ENCODE measurements around the gene HUS1B. TPM values are rescaled to one million over a fixed set of nuclear protein-coding genes. Genes with fewer than 3 reads are reported as not detected.

The HUS1B gene
- total RNA-seq, 4 donors from 2014 or later, result 0.83 to 1.7 (median 1.2) TPM; not detected in 1

- WGBS, result 91% methylated on average over 11 of the region's 11 CpGs
- DNase-seq (ENCODE audit: extremely low spot score), result no peak
- no peak overlapping the region for H3K4me3 ChIP-seq
- peaks cover 0 to 12% (median 4%) of the 10 kb centered on the region in 4 donors for H3K4me1 ChIP-seq
- H3K27ac ChIP-seq (replicated peaks in 1 of 4), result no peak overlapping the region
- intact Hi-C loops (cut with DNase I), result no loop called here
- H3K36me3 ChIP-seq, result peaks cover 0 to 58% (median 20%) of the 10 kb centered on the region in 4 donors
- H3K9me3 ChIP-seq, result no peaks in the 10 kb centered on the region
- no peak for TF ChIP-seq EP300 (IDR thresholded peaks at IDR 0.05)
- no peak for TF ChIP-seq POLR2A (IDR thresholded peaks at IDR 0.05; ENCODE audit: low read depth)
- TF ChIP-seq POLR2AphosphoS5 (IDR thresholded peaks at IDR 0.05), result no peak
- no peaks in the 10 kb centered on the region for H3K27me3 ChIP-seq
Measured at GRCh38 chr6:617456-618100, 39.3 kb downstream of the HUS1B start.

- Histone ChIP-seq H3K4me3 (no peak overlapping the region), H3K36me3 (peaks cover 9 to 47% (median 25%) of the 10 kb centered on the region in 4 donors), H3K9me3 (no peaks in the 10 kb centered on the region), H3K4me1 (no peaks in the 10 kb centered on the region), H3K27ac (replicated peaks in 1 of 4) (no peak overlapping the region), H3K27me3 (no peaks in the 10 kb centered on the region)
- no peak for DNase-seq (ENCODE audit: extremely low spot score)
- intact Hi-C loops (cut with DNase I), result no loop called here
- WGBS, result 87% methylated on average over 7 of the region's 7 CpGs
- no peak for TF ChIP-seq CTCF (IDR thresholded peaks at IDR 0.05)
- no peak for TF ChIP-seq EP300 (IDR thresholded peaks at IDR 0.05)
- no peak for TF ChIP-seq POLR2A (IDR thresholded peaks at IDR 0.05; ENCODE audit: low read depth)
- no peak for TF ChIP-seq POLR2AphosphoS5 (IDR thresholded peaks at IDR 0.05)
Measured at GRCh38 chr6:613981-614380, 42.9 kb downstream of the HUS1B start.

- Histone ChIP-seq H3K4me1 (no peaks in the 10 kb centered on the region), H3K27ac (replicated peaks in 1 of 4) (no peak overlapping the region), H3K27me3 (no peaks in the 10 kb centered on the region), H3K9me3 (no peaks in the 10 kb centered on the region), H3K4me3 (no peak overlapping the region), H3K36me3 (peaks cover 12 to 52% (median 21%) of the 10 kb centered on the region in 4 donors)
- 72% methylated on average over 4 of the region's 4 CpGs for WGBS
- intact Hi-C loops (cut with DNase I), result no loop called here
- no peak for TF ChIP-seq POLR2A (IDR thresholded peaks at IDR 0.05; ENCODE audit: low read depth)
- no peak for TF ChIP-seq CTCF (IDR thresholded peaks at IDR 0.05)
- no peak for TF ChIP-seq EP300 (IDR thresholded peaks at IDR 0.05)
- TF ChIP-seq POLR2AphosphoS5 (IDR thresholded peaks at IDR 0.05), result no peak
- no peak for DNase-seq (ENCODE audit: extremely low spot score)
Measured at GRCh38 chr6:611928-612327, 45.0 kb downstream of the HUS1B start.

GRCh38 chr6:610882-611281 lies 46.0 kb downstream of the HUS1B start:
- intact Hi-C loops (cut with DNase I), result no loop called here
- DNase-seq (ENCODE audit: extremely low spot score), result no peak
- 51% methylated on average over 2 of the region's 2 CpGs for WGBS
- Histone ChIP-seq H3K4me1 (no peaks in the 10 kb centered on the region), H3K9me3 (no peaks in the 10 kb centered on the region), H3K27ac (replicated peaks in 1 of 4) (no peak overlapping the region), H3K4me3 (no peak overlapping the region), H3K27me3 (no peaks in the 10 kb centered on the region), H3K36me3 (peaks cover 12 to 51% (median 24%) of the 10 kb centered on the region in 4 donors)
- TF ChIP-seq POLR2AphosphoS5 (IDR thresholded peaks at IDR 0.05), result no peak
- TF ChIP-seq CTCF (IDR thresholded peaks at IDR 0.05), result no peak
- TF ChIP-seq POLR2A (IDR thresholded peaks at IDR 0.05; ENCODE audit: low read depth), result no peak
- no peak for TF ChIP-seq EP300 (IDR thresholded peaks at IDR 0.05)

- 97% methylated on average over 4 of the region's 4 CpGs for WGBS
- Histone ChIP-seq H3K9me3 (no peaks in the 10 kb centered on the region), H3K27me3 (no peaks in the 10 kb centered on the region), H3K4me3 (no peak overlapping the region), H3K27ac (replicated peaks in 1 of 4) (no peak overlapping the region), H3K36me3 (peaks cover 12 to 42% (median 19%) of the 10 kb centered on the region in 4 donors), H3K4me1 (no peaks in the 10 kb centered on the region)
- DNase-seq (ENCODE audit: extremely low spot score), result no peak
- TF ChIP-seq POLR2AphosphoS5 (IDR thresholded peaks at IDR 0.05) (no peak), CTCF (IDR thresholded peaks at IDR 0.05) (no peak), POLR2A (IDR thresholded peaks at IDR 0.05; ENCODE audit: low read depth) (no peak), EP300 (IDR thresholded peaks at IDR 0.05) (no peak)
- intact Hi-C loops (cut with DNase I), result no loop called here
Measured at GRCh38 chr6:609905-610304, 47.0 kb downstream of the HUS1B start.

Data from esophagus muscularis mucosa (tissue), 4 donors.